HEK293 (cell line): Measurements from ENCODE around the gene THBS3.
A peak's percentile ranks its signal among the peaks of the same experiment; 100 is the strongest.

Source experiments
- GLI4 ChIP-seq: fragments of 450-650 bp; formaldehyde crosslinking; IDR thresholded peaks from 2 replicates; pipeline ENCODE4 v1.5.1; 2016; ENCODE audit warnings: missing biosample characterization, missing genetic modification characterization
- INSM2 ChIP-seq: fragments of 450-650 bp; formaldehyde crosslinking; IDR thresholded peaks from 2 replicates; pipeline ENCODE4 v1.5.1; 2016; ENCODE audit warnings: missing biosample characterization, missing genetic modification characterization
- KLF7 ChIP-seq: fragments of 450-650 bp; formaldehyde crosslinking; IDR thresholded peaks from 2 replicates; pipeline ENCODE4 v1.5.1; 2016; ENCODE audit warnings: missing biosample characterization, missing genetic modification characterization, borderline replicate concordance
- PATZ1 ChIP-seq: fragments of 450-650 bp; formaldehyde crosslinking; IDR thresholded peaks from 2 replicates; pipeline ENCODE4 v1.5.1; 2016; ENCODE audit warnings: missing biosample characterization, missing genetic modification characterization
- WT1 ChIP-seq: fragments of 450-650 bp; formaldehyde crosslinking; IDR thresholded peaks from 2 replicates; pipeline ENCODE4 v1.5.1; 2016; ENCODE audit warnings: missing biosample characterization, missing genetic modification characterization
- YY1 ChIP-seq: fragments of 450-650 bp; formaldehyde crosslinking; IDR thresholded peaks from 2 replicates; pipeline ENCODE4 v1.5.1; 2018; ENCODE audit warnings: missing biosample characterization, missing genetic modification characterization
- ZBTB44 ChIP-seq: fragments of 450-650 bp; IDR thresholded peaks from 2 replicates; pipeline ENCODE4 v1.5.1; 2018; ENCODE audit warnings: missing biosample characterization, mild to moderate bottlenecking, missing genetic modification characterization
- ZFP41 ChIP-seq: fragments of 450-650 bp; formaldehyde crosslinking; IDR thresholded peaks from 2 replicates; pipeline ENCODE4 v1.5.1; 2016; ENCODE audit warnings: missing biosample characterization, missing genetic modification characterization, borderline replicate concordance
- ZNF155 ChIP-seq: fragments of 450-650 bp; formaldehyde crosslinking; IDR thresholded peaks from 2 replicates; pipeline ENCODE4 v1.5.1; 2016; ENCODE audit warnings: missing biosample characterization, missing genetic modification characterization
- ZNF239 ChIP-seq: fragments of 450-650 bp; formaldehyde crosslinking; IDR thresholded peaks from 2 replicates; pipeline ENCODE4 v1.5.1; 2016; ENCODE audit warnings: missing biosample characterization, missing genetic modification characterization
- ZNF366 ChIP-seq: fragments of 450-650 bp; formaldehyde crosslinking; conservative IDR thresholded peaks from 2 replicates; pipeline ENCODE4 v1.5.1; 2016; ENCODE audit warnings: missing biosample characterization, missing genetic modification characterization
- ZNF391 ChIP-seq: fragments of 450-650 bp; formaldehyde crosslinking; IDR thresholded peaks from 2 replicates; pipeline ENCODE4 v1.5.1; 2016; ENCODE audit warnings: low read depth, missing biosample characterization, missing genetic modification characterization, borderline replicate concordance
- ZNF48 ChIP-seq: fragments of 450-650 bp; formaldehyde crosslinking; IDR thresholded peaks from 2 replicates; pipeline ENCODE4 v1.5.1; 2016; ENCODE audit warnings: missing biosample characterization, missing genetic modification characterization
- ZNF501 ChIP-seq: fragments of 450-650 bp; formaldehyde crosslinking; IDR thresholded peaks from 2 replicates; pipeline ENCODE4 v1.5.1; 2016; ENCODE audit warnings: missing biosample characterization, missing genetic modification characterization
- ZNF561 ChIP-seq: fragments of 450-650 bp; IDR thresholded peaks from 2 replicates; pipeline ENCODE4 v1.5.1; 2018; ENCODE audit warnings: missing biosample characterization, missing genetic modification characterization, borderline replicate concordance
- ZNF629 ChIP-seq: fragments of 450-650 bp; formaldehyde crosslinking; IDR thresholded peaks from 2 replicates; pipeline ENCODE4 v1.5.1; 2017; ENCODE audit warnings: missing biosample characterization, missing genetic modification characterization
- ZNF660 ChIP-seq: fragments of 450-650 bp; IDR thresholded peaks from 2 replicates; pipeline ENCODE4 v1.5.1; 2018; ENCODE audit warnings: missing biosample characterization, mild to moderate bottlenecking, missing genetic modification characterization
- ZNF701 ChIP-seq: fragments of 450-650 bp; formaldehyde crosslinking; IDR thresholded peaks from 2 replicates; pipeline ENCODE4 v1.5.1; 2016; ENCODE audit warnings: missing biosample characterization, missing genetic modification characterization
- ZNF704 ChIP-seq: fragments of 450-650 bp; formaldehyde crosslinking; IDR thresholded peaks from 2 replicates; pipeline ENCODE4 v1.5.1; 2016; ENCODE audit warnings: missing biosample characterization, missing genetic modification characterization
- ZNF792 ChIP-seq: fragments of 450-650 bp; formaldehyde crosslinking; IDR thresholded peaks from 2 replicates; pipeline ENCODE4 v1.5.1; 2016; ENCODE audit warnings: missing biosample characterization, missing genetic modification characterization
- ZXDB ChIP-seq: fragments of 450-650 bp; formaldehyde crosslinking; IDR thresholded peaks from 2 replicates; pipeline ENCODE4 v1.5.1; 2016; ENCODE audit warnings: missing biosample characterization, missing genetic modification characterization

THBS3 gene

GRCh38 chr1:155193275-155193990, 14.3 kb downstream of the THBS3 start (continued):
- TF ChIP-seq ZNF704 (no peak), WT1 (tag by site-specific recombination) (peak; percentile 66; the same call in 1 of the 2 replicates), ZXDB (tag by site-specific recombination) (peak; percentile 73; the same call in 1 of the 2 replicates), ZNF155 (no peak), ZNF629 (tag by site-specific recombination) (peak; percentile 23; the same call in 1 of the 2 replicates), KLF7 (tag by site-specific recombination) (peak; percentile 60), ZNF660 (tag by site-specific recombination) (peak; percentile 90), ZBTB44 (tag by site-specific recombination) (no peak), YY1 (tag by site-specific recombination) (0 out of 2 replicates have a peak, but pooled peaks have one; percentile 45), GLI4 (tag by site-specific recombination) (0 out of 2 replicates have a peak, but pooled peaks have one; percentile 33), ZNF561 (tag by site-specific recombination) (peak; percentile 92), ZNF366 (tag by site-specific recombination) (peak; percentile 67; the same call in 1 of the 2 replicates), ZFP41 (no peak), INSM2 (tag by site-specific recombination) (0 out of 2 replicates have a peak, but pooled peaks have one; percentile 70), ZNF391 (no peak), ZNF48 (tag by site-specific recombination) (no peak), ZNF501 (peak; percentile 80), ZNF701 (tag by site-specific recombination) (no peak), ZNF792 (tag by site-specific recombination) (peak; percentile 65; the same call in 1 of the 2 replicates), PATZ1 (tag by site-specific recombination) (peak; percentile 94), ZNF239 (tag by site-specific recombination) (no peak)
